WTC11 (cell line): ENCODE data around the gene DYNLL1. TPM values are rescaled to one million over a fixed set of nuclear protein-coding genes. Genes with fewer than 3 reads are reported as not detected.

ENCODE experiments used
- ATAC-seq: fragments of 200-7000 bp; cut with Tn5 transposase; 2 replicates; pipeline ENCODE4 v1.10.0; 2021; ENCODE audit warnings: mild to moderate bottlenecking, moderate library complexity
- CTCF ChIA-PET: fragments of 300-600 bp; sonication (Branson Sonifier 250); formaldehyde crosslinking; loops from one replicate; lab custom pipeline; 2021; ENCODE audit warnings: antibody characterized with exemption; lab: Charles Lee
- POLR2A ChIA-PET: fragments of 350-600 bp; sonication (Branson Sonifier 250); formaldehyde crosslinking; loops from one replicate; lab custom pipeline; 2021; ENCODE audit warnings: antibody characterized with exemption; lab: Charles Lee
- DNase-seq: peaks from one replicate; pipeline ENCODE4 v3.0.0; 2021; ENCODE audit warnings: low spot score
- H3K27ac Mint-ChIP-seq: 2 replicates; pipeline ENCODE4 v1.8.0; 2021; ENCODE audit warnings: mixed read lengths
- H3K27me3 Mint-ChIP-seq: 2 replicates; pipeline ENCODE4 v1.8.0; 2021; ENCODE audit warnings: low read depth, mild to moderate bottlenecking, moderate library complexity, mixed read lengths
- H3K36me3 Mint-ChIP-seq: 2 replicates; pipeline ENCODE4 v1.8.0; 2021; ENCODE audit warnings: mixed read lengths
- H3K4me1 Mint-ChIP-seq: 2 replicates; pipeline ENCODE4 v1.8.0; 2022; ENCODE audit warnings: mixed read lengths
- H3K4me3 Mint-ChIP-seq: 2 replicates; pipeline ENCODE4 v1.8.0; 2021; ENCODE audit warnings: mild to moderate bottlenecking, moderate library complexity, mixed read lengths
- H3K9me3 Mint-ChIP-seq: 2 replicates; pipeline ENCODE4 v1.8.0; 2021; ENCODE audit warnings: mixed read lengths
- E2F5 ChIP-seq: sonication (generic); formaldehyde crosslinking; IDR thresholded peaks from 2 replicates; pipeline ENCODE4 v1.8.1; 2022; ENCODE audit warnings: mild to moderate bottlenecking, moderate library complexity, missing genetic modification reagents
- ELF4 ChIP-seq: sonication (generic); formaldehyde crosslinking; IDR thresholded peaks from 2 replicates; pipeline ENCODE4 v1.8.1; 2022; ENCODE audit warnings: low read depth, mild to moderate bottlenecking, moderate library complexity, missing genetic modification reagents
- FOXP1 ChIP-seq: sonication (generic); formaldehyde crosslinking; IDR thresholded peaks from 2 replicates; pipeline ENCODE4 v1.8.0; 2022; ENCODE audit warnings: missing genetic modification reagents, mild to moderate bottlenecking, moderate library complexity, borderline replicate concordance
- FOXP4 ChIP-seq: sonication (generic); formaldehyde crosslinking; IDR thresholded peaks from 2 replicates; pipeline ENCODE4 v1.8.0; 2022; ENCODE audit warnings: mild to moderate bottlenecking, missing genetic modification reagents
- GABPB1 ChIP-seq: sonication (generic); formaldehyde crosslinking; IDR thresholded peaks from 2 replicates; pipeline ENCODE4 v1.8.1; 2023; ENCODE audit warnings: mild to moderate bottlenecking, missing genetic modification reagents
- KAT7 ChIP-seq: sonication (generic); formaldehyde crosslinking; IDR thresholded peaks from 2 replicates; pipeline ENCODE4 v1.8.1; 2023; ENCODE audit warnings: missing genetic modification reagents, mild to moderate bottlenecking, borderline replicate concordance
- MLX ChIP-seq: sonication (generic); formaldehyde crosslinking; IDR thresholded peaks from 2 replicates; pipeline ENCODE4 v1.8.1; 2023; ENCODE audit warnings: mild to moderate bottlenecking, missing genetic modification reagents, moderate library complexity
- NR3C1 ChIP-seq: sonication (generic); formaldehyde crosslinking; conservative IDR thresholded peaks from 2 replicates; pipeline ENCODE4 v1.8.1; 2023; ENCODE audit warnings: low read depth, mild to moderate bottlenecking, missing genetic modification reagents
- STAT6 ChIP-seq: sonication (generic); formaldehyde crosslinking; conservative IDR thresholded peaks from 2 replicates; pipeline ENCODE4 v1.8.1; 2023; ENCODE audit warnings: mild to moderate bottlenecking, low read depth, missing genetic modification reagents, moderate library complexity
- ZBTB21 ChIP-seq: sonication (generic); formaldehyde crosslinking; IDR thresholded peaks from 2 replicates; pipeline ENCODE4 v1.8.1; 2023; ENCODE audit warnings: mild to moderate bottlenecking, missing genetic modification reagents, borderline replicate concordance
- ZMAT4 ChIP-seq: fragments of 250-450 bp; sonication (Bioruptor Pico); IDR thresholded peaks from 2 replicates; pipeline ENCODE4 v1.9.0; 2021; ENCODE audit warnings: mild to moderate bottlenecking
- ZNF219 ChIP-seq: sonication (generic); formaldehyde crosslinking; IDR thresholded peaks from 2 replicates; pipeline ENCODE4 v1.8.0; 2023; ENCODE audit warnings: missing genetic modification reagents, mild to moderate bottlenecking, borderline replicate concordance
- ZNF281 ChIP-seq: sonication (generic); formaldehyde crosslinking; IDR thresholded peaks from 2 replicates; pipeline ENCODE4 v1.8.0; 2023; ENCODE audit warnings: mild to moderate bottlenecking, missing genetic modification reagents
- ZNF512 ChIP-seq: sonication (generic); formaldehyde crosslinking; IDR thresholded peaks from 2 replicates; pipeline ENCODE4 v1.8.1; 2022; ENCODE audit warnings: missing genetic modification reagents, borderline replicate concordance
- ZSCAN18 ChIP-seq: fragments of 250-450 bp; sonication (Bioruptor Pico); IDR thresholded peaks from 2 replicates; pipeline ENCODE4 v2.1.2; 2022; ENCODE audit warnings: mild to moderate bottlenecking, moderate library complexity
- total RNA-seq: library from RNA; stranded (reverse); gene quantifications from 3 replicates; pipeline ENCODE4 v1.2.3, GENCODE V29; 2021

DYNLL1 gene
- total RNA-seq, 1 experiment from 2014 or later, result 327 TPM

- TF ChIP-seq ZNF281 (CRISPR knock-in tag), result no peak
- no peak for TF ChIP-seq MLX
- TF ChIP-seq ZBTB21 (CRISPR knock-in tag), result no peak
- TF ChIP-seq ZNF219 (CRISPR knock-in tag), result no peak
- no peak for TF ChIP-seq ZSCAN18 (CRISPR knock-in tag)
- no peak for TF ChIP-seq GABPB1 (CRISPR knock-in tag)
- TF ChIP-seq ZMAT4 (CRISPR knock-in tag), result no peak
Measured at GRCh38 chr12:120532701-120533238, 36.9 kb downstream of the DYNLL1 start (continued).

GRCh38 chr12:120534203-120534702, 38.3 kb downstream of the DYNLL1 start, which contains the start of gene RNF10:
Gene RNF10, plus strand, starts transcription at chr12:120534356. Its CDS starts 456 bp downstream, at chr12:120534812.
- no peaks in the 10 kb centered on the region for H3K27me3 Mint-ChIP-seq
- ATAC-seq (peak; percentile 78), DNase-seq (peak; percentile 66)
- H3K4me3 Mint-ChIP-seq, result peak within 1 kb of the TSS; percentile 90
- H3K36me3 Mint-ChIP-seq, result peaks cover 15% of the 10 kb centered on the region
- H3K9me3 Mint-ChIP-seq, result no peaks in the 10 kb centered on the region
- peak within 1 kb of the TSS; percentile 84 for H3K27ac Mint-ChIP-seq
- CTCF ChIA-PET, result interaction anchor here (1.0 to 1.2 kb wide), 2 partner anchors 35 to 95 kb away, joined by 3 to 4 read pairs; no protein-coding TSS in a partner anchor
- 0 out of 2 replicates have a peak, but pooled peaks have one; percentile 45 for TF ChIP-seq ELF4 (CRISPR knock-in tag)
- 0 out of 2 replicates have a peak, but pooled peaks have one; percentile 33 for TF ChIP-seq FOXP4
- TF ChIP-seq NR3C1 (CRISPR knock-in tag), result no peak
- POLR2A ChIA-PET, result interaction anchor here (1.4 kb wide), 1 partner anchor 38 kb away, joined by 7 read pairs; the partner anchor contains the start of gene DYNLL1
- H3K4me1 Mint-ChIP-seq, result peaks cover 40% of the 10 kb centered on the region

- peaks cover 20% of the 10 kb centered on the region for H3K36me3 Mint-ChIP-seq
- ATAC-seq (peak; percentile 81), DNase-seq (peak; percentile 64)
- no peaks in the 10 kb centered on the region for H3K9me3 Mint-ChIP-seq
- peak overlapping the region; percentile 84 for H3K27ac Mint-ChIP-seq
- H3K4me1 Mint-ChIP-seq, result peaks cover 34% of the 10 kb centered on the region
- ChIA-PET CTCF (interaction anchor here (1.0 to 1.2 kb wide), 3 partner anchors 36 to 105 kb away, joined by 3 to 4 read pairs (median 3); no protein-coding TSS in a partner anchor), POLR2A (interaction anchor here (1.4 kb wide), 1 partner anchor 39 kb away, joined by 7 read pairs; the partner anchor contains the start of gene DYNLL1)
- no peaks in the 10 kb centered on the region for H3K27me3 Mint-ChIP-seq
- H3K4me3 Mint-ChIP-seq, result peak overlapping the region; percentile 90
- TF ChIP-seq STAT6 (CRISPR knock-in tag), result no peak
- TF ChIP-seq KAT7 (CRISPR knock-in tag), result peak; percentile 55; the same call in 1 of the 2 replicates
- peak; percentile 88; the same call in 1 of the 2 replicates for TF ChIP-seq FOXP1 (CRISPR knock-in tag)
- TF ChIP-seq ZNF512, result 0 out of 2 replicates have a peak, but pooled peaks have one; percentile 24
- 0 out of 2 replicates have a peak, but pooled peaks have one; percentile 52 for TF ChIP-seq E2F5 (CRISPR knock-in tag)
Measured at GRCh38 chr12:120534703-120535655, 39.1 kb downstream of the DYNLL1 start.
